Middle frontal gyrus (tissue), 1 donor: Measurements from ENCODE around the gene PYCR2.
"Not testable (repeated sequence)": the region's sequence is repeated elsewhere in the genome, so short reads cannot be mapped to it uniquely, and the experiment has no call there.

Source experiments
- DNase-seq: peaks from one replicate; pipeline ENCODE4 v3.0.0-alpha.2; 2015; ENCODE audit warnings: low spot score; ENCODE audit errors: extremely low spot score

Gene PYCR2

DNA sequence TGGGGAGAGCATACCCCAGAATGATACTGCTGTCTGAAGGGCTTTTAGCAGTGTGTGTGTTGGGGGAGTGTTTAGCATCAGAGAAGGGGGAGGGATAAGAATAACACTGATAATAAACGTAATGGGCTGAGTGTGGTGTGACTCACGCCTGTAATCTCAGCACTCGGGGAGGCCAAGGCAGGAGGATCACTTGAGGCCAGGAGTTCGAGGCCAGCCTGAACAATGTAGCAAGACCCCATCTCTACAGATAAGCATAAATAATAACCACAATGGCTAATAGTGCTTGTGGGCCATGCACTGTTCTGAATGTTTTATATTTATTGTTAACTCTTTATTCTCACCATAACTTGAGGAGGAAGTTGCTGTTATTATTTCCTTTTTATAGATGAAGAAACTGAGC, 19.5 kb upstream of the PYCR2 start:
- DNase-seq = no peak

DNA sequence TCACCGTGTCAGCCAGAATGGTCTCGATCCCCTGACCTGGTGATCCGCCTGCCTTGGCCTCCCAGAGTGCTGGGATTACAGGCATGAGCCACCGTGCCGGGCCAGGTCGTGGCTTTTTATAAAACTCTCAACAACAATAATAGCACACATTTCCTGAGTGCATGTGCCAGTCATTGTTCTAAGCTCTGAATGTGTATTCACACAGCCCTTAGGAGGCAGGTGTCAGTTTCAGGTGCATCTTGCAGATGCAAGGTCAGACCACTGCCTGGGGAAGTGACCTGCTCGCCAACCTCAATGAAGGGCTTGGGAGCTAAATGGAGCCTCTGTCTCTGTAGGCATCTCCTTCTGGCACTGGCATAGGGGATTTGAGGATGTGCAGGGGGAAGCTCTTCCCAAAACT, 18.5 kb upstream of the PYCR2 start:
- DNase-seq = no peak

DNA sequence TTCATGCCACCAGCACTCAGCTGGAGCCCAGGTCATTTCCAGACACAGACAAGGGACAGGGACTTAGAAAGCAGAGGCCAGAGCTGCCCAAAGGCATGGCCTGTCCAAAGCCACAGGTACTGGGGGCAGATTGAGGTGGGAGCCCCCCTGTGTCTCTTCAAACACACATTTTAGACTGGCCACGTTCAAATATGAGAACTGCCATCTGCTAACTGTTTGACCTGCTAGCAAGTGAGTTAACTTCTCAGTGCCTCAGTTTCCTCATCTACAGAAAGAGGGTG, 17.8 kb upstream of the PYCR2 start:
- no peak for DNase-seq

DNA sequence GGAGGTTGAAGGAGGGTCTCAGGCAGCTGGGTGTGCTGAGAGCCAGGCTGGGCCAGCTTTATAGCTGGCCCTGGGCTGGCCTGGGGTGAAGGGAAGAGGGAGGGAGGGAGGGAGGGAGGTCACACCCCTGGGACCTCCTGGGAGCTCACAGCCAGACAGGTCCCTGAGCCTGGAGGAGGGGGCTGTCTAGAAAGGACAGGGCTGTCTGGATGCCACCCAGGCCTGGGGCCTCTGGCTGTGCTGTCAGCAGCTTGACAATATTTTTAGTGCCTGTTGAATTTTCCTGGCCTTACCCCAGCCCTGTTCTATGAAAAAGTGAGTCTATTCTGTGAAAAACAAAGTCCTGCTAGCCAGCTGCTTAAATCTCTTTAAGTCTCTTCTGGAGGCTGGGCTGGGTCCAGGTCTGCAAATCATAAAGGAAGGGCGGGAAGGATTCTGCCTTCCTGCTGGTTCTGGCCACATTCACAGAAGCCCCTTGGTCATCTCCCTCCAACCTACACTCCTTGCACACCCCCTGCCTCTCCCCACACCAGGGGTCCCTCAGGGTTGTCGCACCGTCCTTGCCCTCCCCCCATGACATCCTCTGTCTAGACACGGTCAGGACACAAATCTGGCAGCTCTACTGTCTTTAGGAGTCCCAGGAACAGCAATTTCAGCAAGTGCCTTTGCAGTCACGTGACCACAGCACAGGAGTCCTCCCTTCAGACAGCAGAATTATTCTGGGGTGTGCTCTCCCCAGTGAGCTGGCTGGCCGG, 17.3 kb upstream of the PYCR2 start, which contains the start of gene LEFTY2:
LEFTY2 (minus strand) TSS at position 34 of the 755 bp plus-strand sequence. CDS start 80 bp downstream, outside the sequence.
- DNase-seq = no peak

DNA sequence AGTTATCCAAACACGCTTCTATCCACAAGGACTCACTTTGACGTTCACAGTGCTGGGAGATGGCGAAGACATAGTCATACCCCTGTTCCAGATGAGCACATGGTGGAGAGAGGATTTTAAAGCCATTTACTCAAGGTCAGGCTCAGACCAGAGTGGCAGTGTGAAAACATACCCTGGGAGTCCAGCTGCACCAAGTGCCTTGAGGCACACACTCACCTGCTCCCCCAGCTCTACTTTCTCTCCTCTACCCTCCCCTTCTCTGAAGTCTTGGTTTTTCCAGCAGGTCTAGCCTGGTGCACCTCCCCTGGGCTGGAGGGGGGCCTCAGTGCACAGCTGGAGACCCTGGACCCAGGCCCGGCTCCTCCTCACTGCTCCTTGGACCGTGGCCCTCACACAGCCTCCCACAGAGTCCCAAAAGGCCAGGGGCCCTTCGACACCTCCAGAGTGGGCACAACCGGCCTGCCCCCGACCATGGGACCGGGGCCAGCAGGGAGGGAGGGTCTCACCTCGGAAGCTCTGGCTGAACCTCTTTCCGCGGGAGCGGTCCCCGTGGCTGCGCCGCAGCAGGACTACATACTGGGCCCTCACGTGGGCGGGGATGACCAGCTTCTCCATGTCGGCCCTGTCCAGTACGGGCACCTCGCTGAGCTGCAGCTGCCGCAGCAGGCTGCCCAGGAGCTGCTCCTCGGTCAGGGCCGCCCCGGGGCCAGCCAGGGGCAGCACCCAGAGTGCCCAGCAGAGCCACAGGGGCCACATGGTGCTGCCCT, 16.5 kb upstream of the PYCR2 start:
- no peak for DNase-seq

DNA sequence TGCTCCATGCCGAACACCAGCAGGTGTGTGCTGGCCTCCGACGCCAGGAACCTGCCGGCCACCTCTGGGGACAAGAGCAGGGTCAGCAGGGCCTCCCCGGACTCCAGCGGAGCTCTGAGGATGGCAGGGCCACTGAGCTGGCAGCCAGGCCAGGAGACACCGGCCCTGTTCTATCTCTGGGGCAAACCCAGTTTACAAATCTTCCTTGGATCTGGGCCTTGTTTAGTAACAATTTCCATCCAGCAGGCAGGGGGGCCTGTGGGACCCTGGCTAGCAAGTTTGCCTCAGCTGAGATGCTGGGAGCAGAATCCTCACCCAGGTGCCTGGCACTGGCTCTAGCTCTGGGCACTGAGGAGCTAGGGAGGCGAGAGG, 15.9 kb upstream of the PYCR2 start:
- not testable (repeated sequence) for DNase-seq

DNA sequence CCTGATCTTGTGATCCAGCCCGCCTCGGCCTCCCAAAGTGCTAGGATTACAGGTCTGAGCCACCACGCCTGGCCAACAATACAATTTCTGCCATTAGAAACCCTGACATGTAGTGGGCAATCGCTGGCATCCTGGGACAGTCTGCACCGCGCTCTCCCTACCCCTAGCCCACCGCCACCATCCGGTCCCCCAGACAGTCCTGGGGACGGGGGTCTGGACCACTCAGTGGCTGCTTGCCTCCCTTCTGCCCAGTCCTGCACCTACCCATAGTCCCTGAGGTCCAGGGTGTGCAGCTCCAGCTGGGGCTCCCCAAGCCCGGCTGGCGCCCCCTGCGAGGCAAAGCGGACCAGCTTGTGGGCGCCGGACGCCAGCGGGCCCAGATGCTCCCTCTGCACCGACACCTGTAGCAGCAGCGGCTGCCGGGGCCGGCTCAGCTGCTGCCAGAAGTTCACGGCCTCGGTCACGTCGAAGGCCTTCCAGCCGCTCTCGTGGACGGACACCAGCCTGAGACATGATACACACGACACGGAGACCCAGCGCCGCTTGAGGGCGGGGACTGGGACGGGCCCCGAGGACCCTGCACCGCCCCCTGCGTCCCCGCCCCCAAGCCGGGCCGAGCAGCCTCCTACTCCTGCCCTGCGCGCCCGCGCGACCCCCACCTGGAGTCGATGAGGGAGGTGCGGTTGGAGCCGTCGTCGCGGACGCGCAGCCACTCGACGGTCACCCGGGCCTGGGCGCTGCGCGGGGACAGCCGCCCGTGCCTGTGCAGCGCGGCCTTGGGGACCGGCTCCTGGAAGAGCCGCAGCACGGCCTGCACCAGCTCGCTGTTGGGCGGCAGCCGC, 15.3 kb upstream of the PYCR2 start:
- not testable (repeated sequence) for DNase-seq

DNA sequence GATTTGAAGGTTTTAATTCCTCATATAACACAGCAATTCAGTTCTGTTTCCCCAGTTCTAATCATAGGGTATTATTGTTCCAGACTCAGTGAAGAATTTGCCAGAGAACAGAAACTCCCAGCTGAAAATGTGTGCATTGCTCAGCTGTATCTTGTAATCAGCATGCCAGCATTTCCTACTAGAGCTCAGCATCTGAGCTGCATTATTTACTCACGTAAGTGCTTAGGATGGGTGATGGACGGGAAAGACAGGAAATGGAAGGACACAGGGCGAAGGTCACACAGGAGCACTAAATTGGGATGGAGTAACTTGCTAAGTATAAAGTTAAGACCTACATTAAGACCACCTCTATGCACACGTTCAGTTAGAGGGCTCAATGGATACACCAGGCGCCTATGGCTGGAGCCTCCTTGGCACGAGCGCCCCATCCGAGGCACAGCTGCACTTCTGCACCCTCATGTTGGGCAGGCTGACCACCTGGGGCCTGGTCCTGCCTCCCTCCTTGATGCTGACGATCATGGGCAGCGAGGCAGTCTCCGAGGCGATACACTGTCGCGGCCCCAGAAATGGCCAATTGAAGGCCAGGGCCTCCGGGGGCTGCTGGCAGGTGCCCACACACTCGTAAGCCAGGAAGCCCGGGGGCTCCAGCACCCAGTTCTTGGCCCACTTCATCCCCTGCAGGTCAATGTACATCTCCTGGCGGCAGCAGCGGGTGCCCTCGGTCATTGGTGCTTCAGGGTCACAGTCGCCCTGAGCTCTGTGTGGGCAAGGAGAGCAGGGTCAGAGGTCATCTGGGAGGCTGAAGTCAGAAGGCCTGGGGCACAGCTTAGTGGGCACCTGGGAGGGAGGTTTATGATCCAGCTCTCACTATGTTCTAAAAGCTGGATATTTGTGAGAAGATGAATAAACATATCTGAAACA, 13.3 kb upstream of the PYCR2 start:
- no peak for DNase-seq

DNA sequence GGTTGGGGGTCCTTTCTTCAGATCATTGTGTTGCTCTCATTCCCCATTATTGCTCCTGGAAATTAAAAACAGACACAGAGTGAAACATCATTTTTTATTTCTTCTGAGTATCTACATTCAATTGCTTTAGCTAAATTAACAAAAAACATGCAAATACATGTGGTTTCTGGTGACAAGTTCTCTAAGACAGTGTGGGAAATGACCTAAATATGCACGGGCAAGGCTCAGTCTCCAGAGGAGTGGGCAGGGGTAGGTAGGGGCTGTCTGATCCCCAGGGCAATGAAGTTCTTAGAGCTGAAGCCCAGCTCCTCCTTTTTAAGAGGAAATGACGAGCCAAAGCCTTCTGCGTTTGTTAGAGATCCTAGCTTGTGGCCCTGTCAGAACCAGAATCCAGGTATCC, 12.5 kb upstream of the PYCR2 start:
- no peak for DNase-seq

DNA sequence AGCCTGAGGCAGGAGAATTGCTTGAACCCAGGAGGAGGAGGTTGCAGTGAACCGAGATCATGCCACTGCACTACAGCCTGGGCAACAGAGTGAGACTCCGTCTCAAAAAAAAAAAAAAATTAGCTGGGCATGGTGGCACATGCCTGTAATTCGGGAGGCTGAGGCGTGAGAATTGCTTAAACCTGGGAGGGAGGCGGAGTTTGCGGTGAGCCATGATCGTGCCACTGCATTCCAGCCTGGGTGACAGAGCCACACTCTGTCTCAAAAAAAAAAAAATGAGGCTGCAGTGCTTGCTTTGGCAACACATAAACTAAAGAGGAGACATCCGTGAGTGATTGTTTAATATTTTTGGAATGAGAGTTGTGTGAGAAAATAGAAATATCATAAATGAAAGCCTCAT, 12.0 kb upstream of the PYCR2 start:
- not testable (repeated sequence) for DNase-seq

DNA sequence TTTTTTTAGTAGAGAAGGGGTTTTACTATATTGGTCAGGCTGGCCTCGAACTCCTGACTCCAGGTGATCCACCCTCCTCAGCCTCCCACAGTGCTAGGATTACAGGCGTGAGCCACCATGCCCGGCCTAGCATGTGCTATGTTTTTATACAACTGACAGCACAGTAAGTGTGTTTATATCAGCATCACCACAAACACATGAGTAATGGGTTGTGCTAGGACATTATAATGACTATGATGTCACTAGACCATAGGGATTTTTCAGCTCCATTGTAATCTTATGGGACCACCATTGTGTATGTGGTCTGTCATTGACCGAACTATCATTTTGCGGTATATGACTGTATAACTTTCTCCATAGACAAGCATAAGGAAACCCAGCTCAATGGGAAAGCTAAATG, 10.7 kb upstream of the PYCR2 start:
- DNase-seq = no peak

DNA sequence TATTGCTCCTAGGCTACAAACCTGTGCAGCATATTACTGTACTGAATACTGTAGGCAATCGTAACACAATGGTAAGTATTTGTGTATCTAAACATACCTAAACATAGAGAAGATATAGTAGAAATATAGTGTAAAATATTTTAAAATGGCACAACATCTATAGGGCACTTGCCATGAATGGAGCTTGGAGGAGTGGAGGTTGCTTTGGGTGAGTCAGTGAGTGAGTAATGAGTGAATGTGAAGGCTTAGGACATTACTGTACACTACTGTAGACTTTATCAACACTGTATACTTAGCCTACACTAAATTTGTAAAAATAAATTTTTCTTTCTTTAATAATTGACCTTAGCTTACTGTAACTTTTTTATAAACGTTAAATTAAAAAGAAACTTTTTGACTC, 9.0 kb upstream of the PYCR2 start:
- DNase-seq = no peak

DNA sequence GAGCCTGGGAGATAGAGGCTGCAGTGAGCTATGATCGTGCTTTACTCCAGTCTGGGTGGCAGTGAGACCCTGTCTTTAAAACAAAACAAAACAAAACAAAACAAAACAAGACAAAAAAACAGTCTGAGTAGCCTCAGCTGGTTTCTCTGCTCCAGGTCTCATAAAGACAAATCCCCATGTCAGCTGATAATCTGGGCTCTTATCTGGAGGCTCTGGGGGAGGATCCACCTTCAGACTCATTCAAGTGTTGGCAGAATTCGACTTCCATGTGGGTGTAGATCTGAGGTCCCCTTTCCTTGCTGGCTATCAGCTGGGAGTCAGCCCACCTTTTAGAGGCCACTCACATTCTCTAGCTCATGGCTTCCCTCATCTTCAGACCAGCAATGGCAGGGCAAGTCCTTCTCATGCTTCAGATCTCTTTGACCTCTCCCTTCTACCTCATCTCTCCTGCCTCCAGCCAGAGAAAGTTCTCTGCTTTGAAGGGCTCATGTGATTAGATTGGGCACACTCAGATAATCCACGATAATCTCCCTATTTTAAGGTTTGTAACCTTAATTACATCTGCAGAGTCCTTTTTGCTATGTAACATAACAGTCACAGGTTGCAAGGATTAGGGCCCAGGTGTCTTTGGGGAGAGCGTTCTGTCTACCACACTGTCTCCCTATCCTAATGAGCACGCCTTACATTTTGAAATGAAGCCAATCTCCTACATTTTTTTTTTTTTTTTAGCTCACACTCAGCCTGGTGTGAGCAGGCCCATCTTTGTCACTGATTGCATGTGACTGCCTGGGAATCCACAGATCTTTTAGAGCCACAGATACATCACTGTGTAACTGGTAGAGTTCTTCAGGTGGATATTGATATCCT, 7.5 kb upstream of the PYCR2 start:
- no peak for DNase-seq

DNA sequence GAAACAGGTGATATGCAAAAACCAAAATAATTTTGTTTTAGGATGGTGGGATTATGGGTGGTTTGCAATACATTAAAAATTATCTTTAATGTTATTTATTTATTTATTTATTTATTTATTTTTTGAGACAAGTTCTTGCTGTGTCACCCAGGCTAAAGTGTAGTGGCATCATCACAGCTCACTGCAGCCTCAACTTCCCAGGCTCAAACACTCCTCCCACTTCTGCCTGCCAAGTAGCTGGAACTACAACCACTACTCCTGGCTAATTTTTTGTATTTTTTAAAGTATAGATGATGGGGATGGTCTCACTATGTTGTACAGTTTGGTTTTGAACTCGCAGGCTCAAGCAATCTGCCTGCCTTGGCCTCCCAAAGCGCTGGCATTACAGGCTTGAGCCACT, 6.5 kb upstream of the PYCR2 start:
- DNase-seq = no peak

DNA sequence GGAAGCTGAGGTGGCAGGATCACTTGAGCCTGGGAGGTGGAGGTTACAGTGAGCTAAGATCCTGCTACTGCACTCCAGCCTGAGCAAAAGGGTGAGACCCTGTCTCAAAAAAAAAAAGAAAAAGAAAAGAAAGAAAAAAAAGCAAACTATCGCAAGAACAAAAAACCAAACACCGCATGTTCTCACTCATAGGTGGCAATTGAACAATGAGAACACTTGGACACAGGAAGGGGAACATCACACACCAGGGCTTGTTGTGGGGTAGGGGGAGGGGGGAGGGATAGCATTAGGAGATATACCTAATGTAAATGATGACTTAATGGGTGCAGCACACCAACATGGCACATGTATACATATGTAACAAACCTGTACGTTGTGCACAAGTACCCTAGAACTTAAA, 5.4 kb upstream of the PYCR2 start:
- DNase-seq = not testable (repeated sequence)

DNA sequence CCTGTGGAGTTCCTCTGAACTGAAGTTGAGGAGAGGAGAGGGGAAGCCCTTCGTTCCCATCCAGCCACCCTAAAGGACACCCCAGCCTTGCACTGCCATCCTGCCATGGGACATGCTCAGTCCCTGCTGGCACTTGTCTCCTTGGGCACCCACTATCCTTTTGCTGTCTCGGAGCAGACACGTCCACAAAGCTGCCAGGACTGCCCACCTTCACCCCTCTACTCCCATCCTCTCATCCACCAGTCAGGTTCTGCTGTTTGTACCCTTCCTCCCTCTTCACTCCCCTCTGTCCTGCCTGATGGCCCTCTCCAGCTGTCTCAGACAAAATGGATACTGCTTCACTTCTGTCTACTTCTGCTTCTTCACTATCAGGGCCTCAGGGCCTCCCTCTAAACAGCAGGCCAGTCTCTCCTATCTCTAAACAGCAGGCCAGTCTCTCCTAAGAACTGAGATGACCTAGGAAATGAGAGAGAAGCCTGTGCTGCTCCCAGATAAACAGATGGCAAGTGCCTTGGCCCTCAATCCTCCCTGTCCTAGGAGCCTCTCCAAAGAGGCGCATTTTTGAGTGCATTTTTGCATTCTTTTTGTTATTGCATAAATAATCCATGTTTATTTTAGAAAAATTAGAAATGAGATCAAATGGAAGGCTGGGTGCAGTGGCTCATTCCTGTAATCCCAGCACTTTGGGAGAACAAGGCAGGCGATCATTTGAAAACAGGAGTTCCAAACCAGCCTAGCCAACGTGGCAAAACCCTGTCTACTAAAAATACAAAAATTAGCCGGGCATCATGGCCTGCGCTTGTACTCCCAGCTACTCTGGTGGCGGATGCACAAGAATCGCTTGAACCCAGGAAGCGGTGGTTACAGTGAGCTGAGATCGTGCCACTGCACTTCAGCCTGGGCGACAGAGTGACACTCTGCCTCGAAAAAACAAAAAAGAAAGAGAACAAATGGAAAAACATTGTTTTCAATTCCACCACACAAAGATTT, 4.4 kb upstream of the PYCR2 start:
- no peak for DNase-seq

DNA sequence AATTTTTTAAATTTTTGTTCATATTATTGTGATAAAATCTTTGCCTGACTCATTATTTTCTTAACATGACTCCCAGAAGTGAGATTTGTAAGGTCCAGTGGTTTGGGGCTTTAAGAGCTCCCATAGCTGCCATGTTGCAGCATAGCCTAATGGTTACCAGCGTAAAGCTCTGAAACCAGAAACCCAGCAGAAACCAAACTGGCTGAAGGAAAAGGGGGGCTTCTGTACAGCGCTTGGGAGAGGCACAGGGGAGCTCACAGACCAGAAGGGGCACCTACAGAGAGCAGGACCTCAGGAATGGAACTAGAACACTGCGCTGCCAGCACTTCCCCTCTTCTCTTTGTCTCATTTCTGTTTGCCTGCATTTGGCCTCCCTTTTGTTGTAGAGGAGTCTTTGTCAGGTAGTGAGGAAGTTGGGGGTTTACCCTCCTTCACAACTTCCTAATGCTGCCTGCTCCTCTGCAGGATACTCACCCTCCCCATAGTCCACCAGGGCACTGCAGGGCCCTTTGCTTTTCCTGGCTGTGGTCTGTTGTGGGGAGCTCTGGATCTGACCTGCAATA, 2.6 kb upstream of the PYCR2 start:
- DNase-seq = no peak

DNA sequence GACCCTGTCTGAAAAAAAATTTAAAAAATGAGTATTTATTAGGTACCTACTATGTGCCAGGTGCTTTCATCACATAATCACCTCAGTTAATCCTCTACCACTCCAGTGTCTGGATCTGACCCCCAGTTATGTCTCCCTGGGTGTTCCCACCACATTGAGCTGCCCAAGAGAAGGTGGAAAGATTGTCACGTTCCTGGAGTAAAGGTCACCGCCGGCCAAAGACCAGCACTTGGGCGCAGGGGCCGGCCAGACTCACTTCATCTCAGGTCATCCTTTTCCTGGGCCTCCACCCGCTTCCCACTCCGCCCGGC, 714 bp downstream of the PYCR2 start:
- DNase-seq = no peak
